Gastroesophageal sphincter (tissue), 4 donors: Measurements from ENCODE around the gene NRXN3. TPM values are rescaled to one million over a fixed set of nuclear protein-coding genes. Genes with fewer than 3 reads are reported as not detected.

ENCODE experiments used
- ATAC-seq: fragments of 150-250 bp; one replicate; pipeline ENCODE4 v1.9.1; 2016; ENCODE audit warnings: mild to moderate bottlenecking, moderate library complexity
- H3K27ac ChIP-seq, 4 donors: fragments of 200-600 bp; sonication (generic) in 3 of 4; 1 replicate in 3 of 4; 2 replicates in 1 of 4; pipeline ENCODE4 v1.5.1; 2016 to 2019
- H3K27me3 ChIP-seq: fragments of 200-600 bp; sonication (generic); one replicate; pipeline ENCODE4 v1.5.1; 2019
- H3K36me3 ChIP-seq, 2 donors: fragments of 200-600 bp; sonication (generic); one replicate each; pipeline ENCODE4 v1.5.1; 2019; ENCODE audit warnings: control low read depth in 1 of 2
- H3K4me1 ChIP-seq, 3 donors: fragments of 200-600 bp; sonication (generic); 1 replicate in 2 of 3; 2 replicates in 1 of 3; pipeline ENCODE4 v1.5.1; 2016 to 2019; ENCODE audit warnings: control low read depth in 2 of 3
- H3K4me3 ChIP-seq, 2 donors: fragments of 200-600 bp; sonication (generic); one replicate each; pipeline ENCODE4 v1.5.1; 2019; ENCODE audit warnings: mild to moderate bottlenecking in 1 of 2, moderate library complexity in 1 of 2
- H3K9me3 ChIP-seq, 3 donors: fragments of 200-600 bp; sonication (generic); one replicate each; pipeline ENCODE4 v1.5.1; 2017 to 2019; ENCODE audit warnings: control low read depth in 2 of 3
- CTCF ChIP-seq, 4 experiments: fragments of 200-600 bp in 2 of 4; fragments of 450-650 bp in 2 of 4; sonication (generic) in 1 of 4; IDR thresholded peaks; one replicate each; pipeline ENCODE4 v1.5.1; 2017 to 2019; ENCODE audit warnings: antibody characterized with exemption in 4 of 4, mild to moderate bottlenecking in 2 of 4, moderate library complexity in 2 of 4
- EP300 ChIP-seq: sonication (generic); formaldehyde crosslinking; IDR thresholded peaks from one replicate; pipeline ENCODE4 v1.6.1; 2017; ENCODE audit warnings: antibody characterized with exemption, mild to moderate bottlenecking
- POLR2A ChIP-seq, 2 donors: fragments of 450-650 bp; IDR thresholded peaks; one replicate each; pipeline ENCODE4 v1.6.1; 2017; ENCODE audit warnings: antibody characterized with exemption in 2 of 2, mild to moderate bottlenecking in 2 of 2, moderate library complexity in 1 of 2
- POLR2AphosphoS5 ChIP-seq: sonication (generic); formaldehyde crosslinking; IDR thresholded peaks from one replicate; pipeline ENCODE4 v1.6.1; 2017; ENCODE audit warnings: antibody characterized with exemption
- WGBS, 2 donors: methylation state at CpG; one replicate each; pipeline ENCODE4 v1.1.5; 2018; ENCODE audit warnings: low coverage in 1 of 2; 5-methylcytosine and 5-hydroxymethylcytosine counted together
- total RNA-seq, 4 donors: library from RNA; depleted of rRNA; stranded (reverse); fragments of >200 nt; gene quantifications; one replicate each; pipeline ENCODE4 v1.1.0, GENCODE V29; 2016

The NRXN3 gene
- total RNA-seq, 4 donors from 2014 or later, result 74.2 to 192 (median 98.2) TPM

GRCh38 chr14:78222746-78223145 is 52.6 kb downstream of the NRXN3 start:
- Histone ChIP-seq H3K27me3 (no peaks in the 10 kb centered on the region), H3K4me3 (no peak overlapping the region), H3K36me3 (no peaks in the 10 kb centered on the region), H3K27ac (no peak overlapping the region), H3K4me1 (no peaks in the 10 kb centered on the region), H3K9me3 (no peaks in the 10 kb centered on the region)
- no peak for ATAC-seq
- no peak for TF ChIP-seq EP300
- no peak for TF ChIP-seq CTCF (IDR thresholded peaks at IDR 0.05)
- no peak for TF ChIP-seq POLR2A (IDR thresholded peaks at IDR 0.05)
- TF ChIP-seq POLR2AphosphoS5, result no peak

- Histone ChIP-seq H3K4me3 (no peak overlapping the region), H3K9me3 (no peaks in the 10 kb centered on the region), H3K36me3 (no peaks in the 10 kb centered on the region), H3K27ac (no peak overlapping the region), H3K4me1 (no peaks in the 10 kb centered on the region), H3K27me3 (peaks cover 15% of the 10 kb centered on the region)
- no peak for TF ChIP-seq POLR2A (IDR thresholded peaks at IDR 0.05)
- no peak for TF ChIP-seq POLR2AphosphoS5
- no peak for TF ChIP-seq CTCF (IDR thresholded peaks at IDR 0.05)
- TF ChIP-seq EP300, result no peak
- ATAC-seq, result no peak
- 60 to 66% methylated on average over 8 to 12 of the region's 14 CpGs for WGBS, 2 donors
These were observed 57.3 kb downstream of the NRXN3 start for GRCh38 chr14:78227248-78228077.

GRCh38 chr14:78228702-78229327 is 58.6 kb downstream of the NRXN3 start:
- H3K4me1 ChIP-seq, result no peaks in the 10 kb centered on the region
- H3K27ac ChIP-seq, result no peak overlapping the region
- no peaks in the 10 kb centered on the region for H3K9me3 ChIP-seq
- H3K4me3 ChIP-seq, result no peak overlapping the region
- TF ChIP-seq POLR2A (IDR thresholded peaks at IDR 0.05) (no peak), POLR2AphosphoS5 (no peak), EP300 (no peak), CTCF (IDR thresholded peaks at IDR 0.05) (no peak)
- H3K27me3 ChIP-seq, result peaks cover 18% of the 10 kb centered on the region
- WGBS, 2 donors, result 63 to 82% methylated on average over 1 to 3 of the region's 3 CpGs
- ATAC-seq, result no peak
- no peaks in the 10 kb centered on the region for H3K36me3 ChIP-seq

- 62 to 67% methylated on average over 1 to 5 of the region's 5 CpGs for WGBS, 2 donors
- no peak overlapping the region for H3K27ac ChIP-seq
- no peaks in the 10 kb centered on the region for H3K36me3 ChIP-seq
- H3K4me3 ChIP-seq, result no peak overlapping the region
- TF ChIP-seq EP300, result no peak
- no peak for TF ChIP-seq POLR2A (IDR thresholded peaks at IDR 0.05)
- TF ChIP-seq POLR2AphosphoS5, result no peak
- TF ChIP-seq CTCF (IDR thresholded peaks at IDR 0.05), result no peak
- H3K9me3 ChIP-seq, result no peaks in the 10 kb centered on the region
- H3K27me3 ChIP-seq, result peaks cover 18% of the 10 kb centered on the region
- ATAC-seq, result no peak
- no peaks in the 10 kb centered on the region for H3K4me1 ChIP-seq
These were observed 62.2 kb downstream of the NRXN3 start for GRCh38 chr14:78232231-78233000.
